HG03097 (cell line): Measurements from ENCODE around the gene NRIP2.
"Not testable (repeated sequence)": the region's sequence is repeated elsewhere in the genome, so short reads cannot be mapped to it uniquely, and the experiment has no call there.

Source experiments
- ATAC-seq: cut with Tn5 transposase; IDR thresholded peaks from one replicate; pipeline ENCODE4 v1.9.1; 2021; ENCODE audit not compliant: unreplicated experiment, low FRiP score

Gene NRIP2, protein sequence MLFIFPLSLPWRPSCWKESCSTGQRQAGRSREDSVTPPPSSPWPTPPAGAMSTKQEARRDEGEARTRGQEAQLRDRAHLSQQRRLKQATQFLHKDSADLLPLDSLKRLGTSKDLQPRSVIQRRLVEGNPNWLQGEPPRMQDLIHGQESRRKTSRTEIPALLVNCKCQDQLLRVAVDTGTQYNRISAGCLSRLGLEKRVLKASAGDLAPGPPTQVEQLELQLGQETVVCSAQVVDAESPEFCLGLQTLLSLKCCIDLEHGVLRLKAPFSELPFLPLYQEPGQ

DNA sequence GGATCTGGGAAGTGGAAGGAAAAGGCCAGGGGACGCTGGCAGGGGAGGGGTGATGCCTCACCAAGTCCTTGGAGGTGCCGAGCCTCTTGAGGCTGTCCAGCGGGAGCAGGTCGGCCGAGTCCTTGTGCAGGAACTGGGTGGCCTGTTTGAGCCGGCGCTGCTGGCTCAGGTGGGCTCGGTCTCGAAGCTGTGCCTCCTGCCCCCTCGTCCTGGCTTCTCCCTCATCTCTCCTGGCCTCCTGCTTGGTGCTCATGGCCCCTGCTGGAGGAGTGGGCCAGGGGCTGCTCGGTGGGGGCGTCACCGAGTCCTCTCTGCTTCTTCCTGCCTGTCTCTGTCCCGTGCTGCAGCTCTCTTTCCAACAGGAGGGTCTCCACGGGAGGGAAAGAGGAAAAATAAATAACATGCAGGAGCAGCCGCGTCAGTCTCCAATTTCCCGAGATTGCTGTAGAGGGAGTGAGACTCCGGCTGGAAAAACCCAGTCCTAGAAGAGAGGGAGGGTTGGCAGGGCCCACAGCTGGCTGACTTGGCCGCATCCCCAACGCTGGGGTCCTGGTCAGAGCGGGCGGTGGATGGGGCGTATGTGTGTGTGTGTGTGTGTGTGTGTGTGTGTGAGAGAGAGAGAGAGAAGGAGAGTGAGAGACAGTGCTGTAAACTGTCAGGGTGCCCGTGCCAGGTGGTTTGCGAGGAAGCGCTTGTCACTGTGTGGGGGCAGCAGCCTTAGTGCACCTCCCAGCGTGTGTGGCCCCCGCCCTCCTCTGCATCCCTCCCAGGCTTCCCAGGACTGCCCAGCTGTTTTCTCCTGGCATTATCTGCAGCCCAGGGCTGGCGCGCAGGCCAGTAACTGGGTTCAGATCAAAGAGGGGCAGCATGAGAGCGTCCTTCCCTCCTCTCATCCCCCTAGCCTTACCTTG lies at the start of gene NRIP2:
NRIP2 (minus strand) TSS at position 455 of the 911 bp plus-strand sequence; CDS start at position 403, 52 bp downstream.
- no peak for ATAC-seq

GRCh38 chr12:2879853-2880252 lies 45.0 kb upstream of the NRIP2 start:
- ATAC-seq: no peak

GRCh38 chr12:2877953-2878732 lies 43.3 kb upstream of the NRIP2 start:
- ATAC-seq: no peak

DNA sequence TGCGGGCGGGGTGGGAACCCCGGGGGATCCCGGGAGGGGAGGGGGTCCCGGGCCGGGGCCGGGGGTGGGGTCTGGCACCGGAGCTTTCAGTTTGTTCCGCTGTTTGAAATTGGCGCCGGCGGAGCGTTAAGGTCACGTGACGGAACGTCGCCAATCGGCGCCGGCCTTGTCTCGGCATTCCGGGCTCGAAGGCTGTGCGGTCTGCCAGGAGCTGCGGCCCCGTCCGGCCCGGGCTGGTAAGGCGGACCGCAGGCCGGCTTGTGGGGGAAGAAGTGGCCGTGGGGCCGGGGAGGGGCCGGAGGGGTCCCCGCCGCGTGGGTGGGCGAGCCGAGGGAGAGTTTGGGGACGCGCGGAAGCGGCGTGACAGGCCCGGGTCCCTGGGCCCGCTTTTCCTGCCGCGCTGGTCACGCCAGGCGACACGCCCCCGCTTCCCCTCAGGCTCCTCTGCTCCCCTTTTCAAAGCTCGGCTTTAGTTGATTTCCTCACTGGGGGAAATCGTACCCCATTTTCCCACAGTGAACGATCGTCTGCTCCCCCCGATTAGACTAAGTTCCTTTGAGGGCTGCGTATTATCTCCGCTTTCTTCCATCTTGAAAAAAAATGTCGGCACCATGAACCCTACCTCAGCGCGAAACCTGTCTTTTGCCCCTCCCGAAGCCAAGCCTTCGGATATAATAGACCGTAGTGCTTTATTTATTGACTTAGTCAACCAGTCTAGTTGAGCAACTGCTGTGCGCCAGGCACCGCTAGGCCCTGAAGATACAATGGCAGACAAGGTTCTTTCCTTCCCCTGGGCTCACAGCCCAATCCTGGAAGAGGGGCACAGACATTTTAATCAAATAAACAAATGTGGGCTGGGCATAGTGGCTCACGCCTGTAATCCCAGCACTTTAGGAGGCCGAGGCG lies 42.5 kb upstream of the NRIP2 start, which contains the start of the genes FOXM1 and RHNO1:
FOXM1 (minus strand) TSS at position 128 of the 906 bp plus-strand sequence. CDS start 2,696 bp downstream, outside the sequence.
RHNO1 (plus strand) TSS at position 177 of the 906 bp plus-strand sequence. CDS start 8,144 bp downstream, outside the sequence.
- peak; percentile 76 for ATAC-seq

- ATAC-seq: peak; percentile 8
These were observed 41.7 kb upstream of the NRIP2 start for GRCh38 chr12:2876431-2877046.

GRCh38 chr12:2868986-2869632 lies 34.3 kb upstream of the NRIP2 start:
- ATAC-seq: not testable (repeated sequence)

DNA sequence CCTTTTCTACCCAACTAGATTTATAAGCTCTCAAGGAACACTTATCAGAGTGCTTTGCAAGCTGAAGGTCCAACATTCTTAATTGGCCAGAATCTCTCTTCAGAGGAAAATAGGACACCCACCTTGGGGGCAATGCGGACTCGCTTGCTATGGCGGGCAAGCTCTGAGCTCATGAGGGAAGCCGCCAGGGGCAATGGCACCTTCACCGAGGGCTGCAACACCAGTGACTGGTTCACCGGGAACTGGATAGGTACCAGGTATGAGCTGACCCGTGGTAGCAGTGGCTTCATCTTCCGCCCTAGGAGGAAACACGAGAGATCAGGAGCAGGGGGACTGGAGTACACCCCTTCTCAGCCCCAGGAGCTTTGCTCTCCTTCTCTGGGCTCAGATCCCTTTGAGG lies 29.4 kb upstream of the NRIP2 start:
- ATAC-seq: no peak

- ATAC-seq: not testable (repeated sequence)
These were observed 28.6 kb upstream of the NRIP2 start for GRCh38 chr12:2863402-2863801.

GRCh38 chr12:2862876-2863275 lies 28.0 kb upstream of the NRIP2 start:
- no peak for ATAC-seq

DNA sequence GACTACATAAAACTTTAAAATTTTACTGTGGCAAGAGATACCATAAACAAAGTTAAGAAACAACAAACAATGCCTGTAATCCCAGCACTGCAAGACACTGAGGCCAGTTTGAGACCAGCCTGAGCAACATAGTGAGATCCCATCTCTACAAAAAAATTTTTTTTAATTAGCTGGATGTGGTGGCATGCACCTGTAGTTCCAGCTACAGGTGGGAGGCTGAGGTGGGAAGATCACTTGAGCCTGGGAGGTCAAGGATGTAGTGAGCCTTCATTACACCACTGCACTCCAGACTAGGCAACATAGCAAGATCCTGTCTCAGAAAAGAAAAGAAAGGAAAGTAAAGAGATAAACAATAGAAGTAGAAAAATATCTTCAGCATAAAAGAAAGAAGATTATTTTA lies 25.3 kb upstream of the NRIP2 start:
- ATAC-seq: no peak

GRCh38 chr12:2858944-2859421 lies 24.1 kb upstream of the NRIP2 start:
- no peak for ATAC-seq

DNA sequence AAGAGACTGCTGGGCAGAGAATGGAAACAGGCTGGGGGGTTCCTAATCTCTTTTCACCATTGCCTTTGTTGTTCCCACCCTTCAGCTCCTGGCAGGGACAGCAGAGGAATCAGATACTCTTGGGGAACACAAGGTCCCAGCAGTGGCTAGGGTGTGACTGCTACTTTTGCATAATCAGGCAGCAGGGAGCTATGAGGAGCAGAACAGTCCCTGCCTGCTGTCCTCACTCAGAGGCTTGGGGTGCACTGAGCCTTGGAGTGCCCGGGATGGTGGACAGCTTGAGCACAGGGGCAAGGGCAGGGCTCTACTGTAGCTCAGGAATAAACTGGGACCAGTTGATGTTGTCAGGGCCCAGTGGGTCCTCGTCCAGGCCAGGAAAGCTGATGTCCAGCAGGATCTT lies 23.5 kb upstream of the NRIP2 start:
- ATAC-seq: no peak

DNA sequence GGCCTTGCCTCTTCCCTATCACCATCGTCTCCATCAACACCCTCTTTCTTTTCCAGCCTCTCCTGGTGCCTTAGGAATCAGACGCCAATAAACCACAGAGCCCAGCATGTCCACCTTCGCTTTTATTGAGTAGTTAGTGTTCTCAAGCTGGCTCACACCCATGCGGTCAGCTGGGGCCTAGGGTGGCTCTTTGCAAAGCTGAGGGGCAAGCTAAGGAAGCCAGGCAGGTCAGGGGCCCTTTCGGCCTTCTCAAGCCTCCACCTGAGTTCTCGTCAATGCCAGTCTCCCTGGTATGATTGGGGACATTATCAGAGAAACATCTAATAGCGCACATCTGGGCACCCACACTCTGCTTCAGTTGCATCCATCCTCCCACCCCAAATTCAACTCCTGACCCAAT lies 22.7 kb upstream of the NRIP2 start:
- no peak for ATAC-seq

DNA sequence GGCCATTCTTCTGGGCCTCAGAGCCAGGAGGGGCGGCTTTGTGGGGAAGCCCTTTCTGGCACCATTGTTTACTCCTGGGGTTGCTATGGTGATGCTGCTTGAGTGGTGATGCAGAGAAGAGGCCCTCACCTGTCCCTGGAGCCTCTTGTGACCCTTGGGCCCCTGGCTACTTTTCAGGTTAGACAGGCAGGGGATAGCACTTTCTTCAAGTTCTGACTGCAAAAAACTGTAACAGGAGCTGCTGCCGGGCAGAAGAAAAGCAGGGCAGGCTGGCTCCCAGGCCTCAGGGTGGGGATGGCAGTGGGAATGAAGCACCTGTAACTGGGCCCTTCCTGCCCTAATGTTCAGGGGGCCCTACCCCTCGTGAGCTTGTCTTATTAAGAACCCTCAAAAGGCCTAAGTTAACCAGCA lies 22.2 kb upstream of the NRIP2 start, which contains the start of gene TEX52:
TEX52 (minus strand) TSS at position 19 of the 411 bp plus-strand sequence; CDS start at position 6, 13 bp downstream.
- ATAC-seq: no peak

- ATAC-seq: no peak
These were observed 21.2 kb upstream of the NRIP2 start for GRCh38 chr12:2856051-2856450.

DNA sequence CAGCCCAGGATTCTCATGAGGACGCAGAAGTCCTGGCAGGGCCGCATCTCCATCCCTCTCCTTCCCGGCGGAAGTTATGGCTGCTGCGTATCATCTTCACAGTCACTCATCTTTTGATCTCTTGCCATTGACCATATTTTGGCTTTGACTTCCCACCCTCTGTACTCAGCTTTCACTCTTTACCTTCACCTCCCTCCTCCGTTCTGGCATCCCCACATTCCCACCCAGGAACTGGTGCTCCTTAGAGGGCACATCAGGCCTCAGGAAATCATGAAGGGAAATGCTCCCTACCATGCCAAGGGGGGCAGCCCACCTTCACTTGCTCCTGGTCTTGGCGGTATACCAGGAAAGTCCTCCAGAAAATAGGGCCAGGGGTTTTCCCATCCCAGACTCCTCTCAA lies 20.7 kb upstream of the NRIP2 start:
- no peak for ATAC-seq

DNA sequence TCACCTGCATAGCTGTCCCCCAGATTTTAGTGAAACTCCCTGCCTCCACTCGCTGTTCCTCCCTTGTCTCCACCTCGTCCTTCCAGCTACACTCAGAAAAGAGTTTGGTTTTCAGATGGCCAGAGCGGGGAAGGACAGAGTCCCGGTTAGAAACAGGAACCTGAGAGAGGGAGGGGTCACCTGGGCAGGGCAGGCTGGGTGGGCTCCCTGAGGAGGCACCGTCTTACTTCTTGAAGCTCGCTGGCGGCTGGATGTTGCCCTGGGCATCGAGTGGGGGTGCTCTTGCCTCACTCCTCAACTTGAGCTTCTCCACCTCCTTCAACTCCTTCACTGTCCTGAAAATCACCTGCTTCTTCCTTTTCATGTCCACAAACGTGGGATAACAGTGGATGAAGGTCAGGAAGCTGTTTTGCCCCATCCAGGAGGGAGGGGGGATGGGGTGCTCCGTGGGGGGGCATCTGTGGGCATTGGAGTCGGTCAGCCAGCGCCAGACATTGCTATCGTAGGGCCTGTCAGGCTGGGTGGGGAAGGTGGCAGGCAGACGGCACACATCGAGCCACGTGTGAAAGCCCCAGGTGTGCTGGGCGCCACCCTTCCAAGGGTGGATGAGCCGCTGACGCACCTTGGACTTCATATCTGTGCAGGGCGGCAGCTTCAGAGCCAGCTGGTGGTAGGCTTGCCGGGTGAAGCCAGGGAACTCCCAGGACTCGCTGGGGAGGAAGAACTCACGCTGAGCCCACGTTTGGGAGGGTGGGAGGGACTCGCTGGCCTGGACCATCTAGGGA lies 20.0 kb upstream of the NRIP2 start:
- no peak for ATAC-seq

DNA sequence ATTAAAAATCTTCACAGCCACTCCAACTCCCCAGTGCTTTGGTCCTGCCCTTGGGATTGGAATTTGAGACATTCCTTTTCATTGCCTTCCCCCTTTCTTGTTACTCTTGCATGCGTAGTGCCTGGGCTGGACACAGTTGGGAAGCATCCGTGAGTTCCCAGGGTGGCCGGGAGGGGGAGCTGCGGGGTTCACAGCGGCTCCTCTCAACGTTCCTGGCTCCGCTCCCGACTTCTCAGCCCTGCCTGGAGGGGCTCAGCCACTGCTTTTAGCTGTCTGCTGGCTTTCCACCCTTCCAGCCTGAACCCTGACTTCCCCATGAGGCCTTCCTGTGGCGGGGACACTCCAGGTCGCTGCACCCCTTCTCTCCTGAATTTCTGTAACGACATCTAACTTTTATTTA lies 18.8 kb upstream of the NRIP2 start:
- ATAC-seq: no peak
